A673 (cell line): ENCODE data around the gene APOO. TPM values are rescaled to one million over a fixed set of nuclear protein-coding genes. Genes with fewer than 3 reads are reported as not detected.

Experiments
- BruUV-seq: library from RNA; stranded (reverse); fragments of 400-500 nt; replicated peaks from 2 replicates; lab custom pipeline; 2021; lab: Mats Ljungman, UMichigan
- CTCF ChIA-PET: fragments of 300-600 bp; sonication (Branson Sonifier 250); formaldehyde crosslinking; loops from one replicate; lab custom pipeline; 2022; ENCODE audit warnings: antibody characterized with exemption; lab: Charles Lee
- POLR2A ChIA-PET: fragments of 300-600 bp; sonication (Branson Sonifier 250); formaldehyde crosslinking; loops from one replicate; lab custom pipeline; 2022; ENCODE audit warnings: antibody characterized with exemption; ENCODE audit not compliant: low non-redundant PET; lab: Charles Lee
- DNase-seq: peaks from one replicate; pipeline ENCODE4 v3.0.0-alpha.2; 2015; ENCODE audit warnings: low spot score
- H3K27ac ChIP-seq: fragments of 200-600 bp; sonication (generic); 2 replicates; pipeline ENCODE4 v1.5.1; 2016; ENCODE audit warnings: mixed run types, low read depth, mild to moderate bottlenecking, mixed read lengths, antibody characterized with exemption, low read length; ENCODE audit not compliant: poor library complexity, severe bottlenecking
- H3K27me3 ChIP-seq: fragments of 200-600 bp; sonication (generic); replicated peaks from 2 replicates; pipeline ENCODE4 v1.6.1; 2017; ENCODE audit warnings: mixed run types, low read depth, mild to moderate bottlenecking, mixed read lengths, antibody characterized with exemption, low read length; ENCODE audit not compliant: insufficient read depth, poor library complexity
- H3K36me3 ChIP-seq: fragments of 200-600 bp; sonication (generic); 2 replicates; pipeline ENCODE4 v1.6.1; 2016; ENCODE audit warnings: mixed run types, mild to moderate bottlenecking, mixed read lengths, antibody characterized with exemption, low read length; ENCODE audit not compliant: insufficient read depth, poor library complexity, severe bottlenecking
- H3K4me1 ChIP-seq: fragments of 200-600 bp; sonication (generic); 2 replicates; pipeline ENCODE4 v1.6.1; 2017; ENCODE audit warnings: mixed run types, mild to moderate bottlenecking, mixed read lengths, antibody characterized with exemption, low read length; ENCODE audit not compliant: insufficient read depth, poor library complexity, severe bottlenecking
- H3K4me3 ChIP-seq: fragments of 200-600 bp; sonication (generic); 2 replicates; pipeline ENCODE4 v1.5.1; 2016; ENCODE audit warnings: low read depth, mixed run types, mild to moderate bottlenecking, mixed read lengths, low read length; ENCODE audit not compliant: poor library complexity, severe bottlenecking
- H3K9me3 ChIP-seq: fragments of 200-600 bp; sonication (generic); 2 replicates; pipeline ENCODE4 v1.6.1; 2016; ENCODE audit warnings: mixed run types, low read depth, mild to moderate bottlenecking, mixed read lengths, antibody characterized with exemption, low read length; ENCODE audit not compliant: poor library complexity, severe bottlenecking
- EZH2 ChIP-seq: fragments of 200-600 bp; sonication (generic); IDR thresholded peaks from 2 replicates; pipeline ENCODE4 v1.6.1; 2017; ENCODE audit warnings: borderline replicate concordance, low read depth, mild to moderate bottlenecking, mixed read lengths, antibody characterized with exemption, low read length; ENCODE audit not compliant: poor library complexity, severe bottlenecking
- intact Hi-C: fragments of 100-400 bp; cut with micrococcal nuclease; formaldehyde crosslinking; loops from one replicate; pipeline ENCODE4 v1.10.0; 2022; ENCODE audit not compliant: unreplicated experiment
- total RNA-seq: library from RNA; stranded (reverse); gene quantifications from 2 replicates; pipeline ENCODE4 v1.2.3, GENCODE V29; 2021
- TF ChIP-seq, protein P1 (sequence below): fragments of 300-800, 200-600 bp; sonication (generic); conservative IDR thresholded peaks from 2 replicates; pipeline ENCODE4 v1.5.1; 2017; ENCODE audit warnings: low read depth, mild to moderate bottlenecking, antibody characterized with exemption, low read length, moderate library complexity, mixed read lengths

The APOO gene
- total RNA-seq, 1 experiment from 2014 or later = 79.0 TPM

GRCh38 chrX:23811108-23811651 is 96.6 kb downstream of the APOO start:
- POLR2A ChIA-PET = no interaction called here
- peak; percentile 57 for DNase-seq
- Histone ChIP-seq H3K36me3 (no peaks in the 10 kb centered on the region), H3K27ac (peak overlapping the region; percentile 39), H3K9me3 (no peaks in the 10 kb centered on the region), H3K4me1 (no peaks in the 10 kb centered on the region), H3K4me3 (peak overlapping the region; percentile 7), H3K27me3 (no peaks in the 10 kb centered on the region)
- CTCF ChIA-PET = no interaction called here
- TF ChIP-seq, protein P1, sequence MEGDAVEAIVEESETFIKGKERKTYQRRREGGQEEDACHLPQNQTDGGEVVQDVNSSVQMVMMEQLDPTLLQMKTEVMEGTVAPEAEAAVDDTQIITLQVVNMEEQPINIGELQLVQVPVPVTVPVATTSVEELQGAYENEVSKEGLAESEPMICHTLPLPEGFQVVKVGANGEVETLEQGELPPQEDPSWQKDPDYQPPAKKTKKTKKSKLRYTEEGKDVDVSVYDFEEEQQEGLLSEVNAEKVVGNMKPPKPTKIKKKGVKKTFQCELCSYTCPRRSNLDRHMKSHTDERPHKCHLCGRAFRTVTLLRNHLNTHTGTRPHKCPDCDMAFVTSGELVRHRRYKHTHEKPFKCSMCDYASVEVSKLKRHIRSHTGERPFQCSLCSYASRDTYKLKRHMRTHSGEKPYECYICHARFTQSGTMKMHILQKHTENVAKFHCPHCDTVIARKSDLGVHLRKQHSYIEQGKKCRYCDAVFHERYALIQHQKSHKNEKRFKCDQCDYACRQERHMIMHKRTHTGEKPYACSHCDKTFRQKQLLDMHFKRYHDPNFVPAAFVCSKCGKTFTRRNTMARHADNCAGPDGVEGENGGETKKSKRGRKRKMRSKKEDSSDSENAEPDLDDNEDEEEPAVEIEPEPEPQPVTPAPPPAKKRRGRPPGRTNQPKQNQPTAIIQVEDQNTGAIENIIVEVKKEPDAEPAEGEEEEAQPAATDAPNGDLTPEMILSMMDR = no peak
- no peak for TF ChIP-seq EZH2
- BruUV-seq = no TSS peak
- intact Hi-C loops = no loop called here

DNA sequence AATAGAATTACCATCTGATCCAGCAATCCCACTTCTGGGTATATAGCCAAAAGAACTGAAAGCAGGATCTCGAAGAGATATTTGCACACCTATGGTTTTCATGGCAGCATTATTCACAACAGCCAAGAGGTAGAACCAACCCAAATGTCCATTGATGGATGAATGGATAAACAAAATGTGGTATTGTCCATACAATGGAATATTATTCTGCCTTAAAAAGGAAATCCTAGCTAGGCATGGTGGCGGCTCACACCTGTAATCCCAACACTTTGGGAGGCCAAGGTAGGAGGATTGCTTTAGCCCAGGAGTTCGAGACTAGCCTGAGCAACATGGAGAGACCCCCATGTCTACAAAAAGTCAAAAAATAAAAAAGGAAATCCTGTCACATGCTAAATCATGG is 97.5 kb downstream of the APOO start:
- H3K4me3 ChIP-seq = no peak overlapping the region
- H3K27ac ChIP-seq = no peak overlapping the region
- ChIA-PET POLR2A (no interaction called here), CTCF (no interaction called here)
- no peaks in the 10 kb centered on the region for H3K27me3 ChIP-seq
- no TSS peak for BruUV-seq
- no peak for DNase-seq
- H3K9me3 ChIP-seq = no peaks in the 10 kb centered on the region
- intact Hi-C loops = no loop called here
- no peaks in the 10 kb centered on the region for H3K36me3 ChIP-seq
- TF ChIP-seq EZH2 = no peak
- H3K4me1 ChIP-seq = no peaks in the 10 kb centered on the region

GRCh38 chrX:23805389-23805788 is 102.3 kb downstream of the APOO start:
- intact Hi-C loops = no loop called here
- no peaks in the 10 kb centered on the region for H3K9me3 ChIP-seq
- ChIA-PET POLR2A (no interaction called here), CTCF (no interaction called here)
- no peak overlapping the region for H3K27ac ChIP-seq
- no peak for DNase-seq
- H3K4me3 ChIP-seq = no peak overlapping the region
- H3K4me1 ChIP-seq = no peaks in the 10 kb centered on the region
- H3K36me3 ChIP-seq = no peaks in the 10 kb centered on the region
- no peaks in the 10 kb centered on the region for H3K27me3 ChIP-seq
- BruUV-seq = no TSS peak
- no peak for TF ChIP-seq EZH2
- TF ChIP-seq, protein P1 = no peak

GRCh38 chrX:23804578-23804977 is 103.2 kb downstream of the APOO start:
- intact Hi-C loops = no loop called here
- ChIA-PET POLR2A (no interaction called here), CTCF (no interaction called here)
- peak overlapping the region; percentile 15 for H3K27ac ChIP-seq
- H3K27me3 ChIP-seq = no peaks in the 10 kb centered on the region
- no peak overlapping the region for H3K4me3 ChIP-seq
- H3K36me3 ChIP-seq = no peaks in the 10 kb centered on the region
- H3K4me1 ChIP-seq = peaks cover 1% of the 10 kb centered on the region
- TF ChIP-seq EZH2 = no peak
- no TSS peak for BruUV-seq
- H3K9me3 ChIP-seq = no peaks in the 10 kb centered on the region
- no peak for DNase-seq
